H9 (cell line): ENCODE measurements around the gene XPA. TPM values are rescaled to one million over a fixed set of nuclear protein-coding genes. Genes with fewer than 3 reads are reported as not detected.

Experiments used
- DNase-seq: peaks from one replicate; pipeline ENCODE4 v3.0.0-alpha.2; 2017
- H2AFZ ChIP-seq: one replicate; pipeline ENCODE4 v1.6.1; 2013; ENCODE audit warnings: mild to moderate bottlenecking, low read length, control low read depth, moderate library complexity
- H2AK5ac ChIP-seq: 2 replicates; pipeline ENCODE4 v1.6.1; 2013; ENCODE audit warnings: low read length, control low read depth, mixed read lengths; ENCODE audit not compliant: insufficient read length
- H2BK120ac ChIP-seq: one replicate; pipeline ENCODE4 v1.6.1; 2013; ENCODE audit warnings: low read depth, mild to moderate bottlenecking, low read length, control low read depth, inconsistent platforms; ENCODE audit not compliant: poor library complexity, severe bottlenecking
- H2BK12ac ChIP-seq: 2 replicates; pipeline ENCODE4 v1.6.1; 2013; ENCODE audit warnings: low read length, control low read depth, mixed read lengths, low read depth; ENCODE audit not compliant: insufficient read length
- H2BK15ac ChIP-seq: 2 replicates; pipeline ENCODE4 v1.6.1; 2013; ENCODE audit warnings: low read depth, low read length, control low read depth
- H2BK20ac ChIP-seq: one replicate; pipeline ENCODE4 v1.6.1; 2013; ENCODE audit warnings: low read depth, mild to moderate bottlenecking, low read length, control low read depth, inconsistent platforms; ENCODE audit not compliant: poor library complexity, severe bottlenecking
- H2BK5ac ChIP-seq: 2 replicates; pipeline ENCODE4 v1.6.1; 2013; ENCODE audit warnings: low read length, control low read depth, mixed read lengths; ENCODE audit not compliant: insufficient read length
- H3K14ac ChIP-seq: 2 replicates; pipeline ENCODE4 v1.6.1; 2013; ENCODE audit warnings: low read length, control low read depth; ENCODE audit not compliant: insufficient read depth
- H3K18ac ChIP-seq: 2 replicates; pipeline ENCODE4 v1.6.1; 2013; ENCODE audit warnings: low read depth, mild to moderate bottlenecking, mixed read lengths, low read length, control low read depth; ENCODE audit not compliant: insufficient read length
- H3K23ac ChIP-seq: 2 replicates; pipeline ENCODE4 v1.6.1; 2013; ENCODE audit warnings: low read length, control low read depth, mixed read lengths, low read depth; ENCODE audit not compliant: insufficient read length
- H3K23me2 ChIP-seq: 2 replicates; pipeline ENCODE4 v1.6.1; 2013; ENCODE audit warnings: low read depth, mild to moderate bottlenecking, mixed read lengths, low read length, control low read depth; ENCODE audit not compliant: insufficient read length, poor library complexity, severe bottlenecking
- H3K27ac ChIP-seq: 2 replicates; pipeline ENCODE4 v1.5.1; 2013; ENCODE audit warnings: low read length, control low read depth, mixed read lengths, low read depth; ENCODE audit not compliant: insufficient read length
- H3K27me3 ChIP-seq: 2 replicates; pipeline ENCODE4 v1.6.1; 2013; ENCODE audit warnings: low read length, control low read depth, inconsistent platforms; ENCODE audit not compliant: insufficient read depth
- H3K4ac ChIP-seq: 2 replicates; pipeline ENCODE4 v1.6.1; 2013; ENCODE audit warnings: low read depth, mild to moderate bottlenecking, control low read depth, inconsistent platforms, low read length, moderate library complexity
- H3K4me1 ChIP-seq: 2 replicates; pipeline ENCODE4 v1.6.1; 2013; ENCODE audit warnings: low read length, control low read depth, inconsistent platforms; ENCODE audit not compliant: insufficient read depth
- H3K4me2 ChIP-seq: 2 replicates; pipeline ENCODE4 v1.6.1; 2013; ENCODE audit warnings: low read length, control low read depth, mixed read lengths; ENCODE audit not compliant: insufficient read length, insufficient read depth
- H3K56ac ChIP-seq: 2 replicates; pipeline ENCODE4 v1.6.1; 2013; ENCODE audit warnings: low read depth, mild to moderate bottlenecking, mixed read lengths, low read length, control low read depth; ENCODE audit not compliant: insufficient read length
- H3K79me1 ChIP-seq: 2 replicates; pipeline ENCODE4 v1.6.1; 2013; ENCODE audit warnings: low read depth, mild to moderate bottlenecking, moderate library complexity, low read length, control low read depth, inconsistent platforms; ENCODE audit not compliant: insufficient read depth, poor library complexity, severe bottlenecking
- H3K79me2 ChIP-seq: 2 replicates; pipeline ENCODE4 v1.6.1; 2013; ENCODE audit warnings: low read length, control low read depth, inconsistent platforms; ENCODE audit not compliant: insufficient read depth
- H3K9ac ChIP-seq: 2 replicates; pipeline ENCODE4 v1.6.1; 2013; ENCODE audit warnings: low read length, control low read depth, mixed read lengths; ENCODE audit not compliant: insufficient read length; ENCODE audit errors: extremely low read depth
- H3K9me3 ChIP-seq: one replicate; pipeline ENCODE4 v1.6.1; 2013; ENCODE audit warnings: low read depth, low read length, inconsistent platforms; ENCODE audit not compliant: control insufficient read depth
- H3T11ph ChIP-seq: one replicate; pipeline ENCODE4 v1.6.1; 2013; ENCODE audit warnings: mild to moderate bottlenecking, low read length, control low read depth, inconsistent platforms
- H4K20me1 ChIP-seq: one replicate; pipeline ENCODE4 v1.6.1; 2013; ENCODE audit not compliant: control insufficient read depth, insufficient read length, insufficient read depth
- H4K5ac ChIP-seq: 2 replicates; pipeline ENCODE4 v1.6.1; 2013; ENCODE audit warnings: low read depth, mild to moderate bottlenecking, mixed read lengths, low read length, control low read depth; ENCODE audit not compliant: insufficient read length
- H4K8ac ChIP-seq: replicated peaks from 2 replicates; pipeline ENCODE4 v1.6.1; 2013; ENCODE audit warnings: low read length, control low read depth, mixed read lengths, low read depth; ENCODE audit not compliant: insufficient read length
- H4K91ac ChIP-seq: 2 replicates; pipeline ENCODE4 v1.6.1; 2013; ENCODE audit warnings: low read depth, mild to moderate bottlenecking, moderate library complexity, mixed read lengths, low read length, control low read depth; ENCODE audit not compliant: insufficient read length
- H3K27ac Mint-ChIP-seq, 3 experiments: 2 replicates in 2 of 3; 3 replicates in 1 of 3; pipeline ENCODE4 v1.8.0; 2020 to 2021; ENCODE audit warnings: mixed read lengths in 3 of 3, mild to moderate bottlenecking in 1 of 3, moderate library complexity in 1 of 3
- H3K27me3 Mint-ChIP-seq: 2 replicates; pipeline ENCODE4 v1.8.0; 2021; ENCODE audit warnings: low read depth, mild to moderate bottlenecking, moderate library complexity, mixed read lengths
- H3K36me3 Mint-ChIP-seq, 3 experiments: 2 replicates in 2 of 3; 3 replicates in 1 of 3; pipeline ENCODE4 v1.8.0; 2020 to 2021; ENCODE audit warnings: low read depth in 3 of 3, mixed read lengths in 3 of 3; ENCODE audit not compliant: insufficient read depth in 1 of 3
- H3K4me1 Mint-ChIP-seq, 2 experiments: 2 replicates each; pipeline ENCODE4 v1.8.0; 2020; ENCODE audit warnings: mixed read lengths in 2 of 2
- H3K4me3 Mint-ChIP-seq, 2 experiments: 2 replicates in 1 of 2; 3 replicates in 1 of 2; pipeline ENCODE4 v1.8.0; 2020 to 2021; ENCODE audit warnings: mild to moderate bottlenecking in 2 of 2, mixed read lengths in 2 of 2, moderate library complexity in 1 of 2
- H3K9me3 Mint-ChIP-seq, 2 experiments: 2 replicates in 1 of 2; 3 replicates in 1 of 2; pipeline ENCODE4 v1.8.0; 2020; ENCODE audit warnings: mild to moderate bottlenecking in 2 of 2, mixed read lengths in 2 of 2, moderate library complexity in 1 of 2
- WGBS: extraction: QIAGEN DNeasy Blood & Tissue Kit; methylation state at CpG from one replicate; pipeline ENCODE4 v1.1.7; 2013; ENCODE audit warnings: missing lambda C conversion rate, low lambda C conversion rate, mixed read lengths; ENCODE audit not compliant: insufficient read length; ENCODE audit errors: extremely low coverage; 5-methylcytosine and 5-hydroxymethylcytosine counted together
- total RNA-seq: library from RNA; stranded (reverse); gene quantifications from 2 replicates; pipeline ENCODE4 v1.2.1, GENCODE V29; 2021
- TF ChIP-seq, protein P1 (sequence below): fragments of 200-600 bp; sonication (generic); conservative IDR thresholded peaks from 3 replicates; pipeline ENCODE4 v1.8.0; 2021; ENCODE audit warnings: antibody characterized with exemption, mild to moderate bottlenecking

The XPA gene
- total RNA-seq, 1 experiment from 2014 or later: 6.6 TPM

DNA sequence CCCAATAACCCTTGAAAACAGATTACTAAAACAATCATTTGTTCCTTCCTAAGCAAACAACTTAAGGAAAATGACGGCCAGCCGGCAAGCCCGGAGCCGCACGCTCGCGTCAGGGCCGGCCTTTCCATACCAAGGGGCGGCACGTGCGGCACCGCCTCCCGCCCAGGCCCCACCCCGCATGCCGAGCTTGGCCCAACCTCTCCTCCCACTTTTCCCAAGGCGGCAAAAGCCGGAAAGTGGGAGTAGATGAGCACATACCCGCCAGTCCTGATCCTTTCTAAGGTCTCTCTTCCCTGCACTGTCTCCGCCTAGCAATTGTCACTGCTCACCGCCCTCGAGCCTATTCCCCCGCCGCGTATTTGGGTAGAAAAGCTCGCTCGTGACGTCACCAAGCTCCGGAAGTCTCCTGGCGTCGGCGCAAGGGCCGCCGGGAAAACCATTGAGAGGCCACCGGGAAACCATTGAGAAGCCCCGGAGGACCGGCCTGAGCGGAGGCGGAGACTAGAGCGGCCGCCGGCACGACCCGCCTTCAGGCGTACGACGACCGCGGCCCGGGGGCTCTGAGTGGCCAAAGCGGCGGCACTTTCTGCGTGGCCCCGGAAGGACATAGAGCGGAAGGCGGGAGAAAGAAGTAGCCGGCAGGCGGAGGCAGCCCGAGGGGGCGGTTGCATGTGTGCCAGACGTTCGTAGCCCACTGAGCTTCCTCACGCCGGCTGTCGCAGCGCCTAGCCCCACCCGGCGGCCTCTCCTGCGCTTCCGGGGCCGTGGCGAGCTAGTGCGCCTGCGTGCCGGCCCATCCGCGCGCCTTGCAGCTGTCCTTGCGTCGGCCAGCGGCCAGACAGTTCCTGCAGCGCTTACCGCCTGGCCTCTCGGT is 63.9 kb downstream of the XPA start, which contains the start of the genes NCBP1 and TSTD2:
Gene NCBP1 (plus strand): TSS at position 837 of the 874 bp plus-strand sequence. CDS start 61 bp downstream, outside the sequence.
Gene TSTD2 (minus strand): TSS at position 384 of the 874 bp plus-strand sequence. CDS start 5,806 bp downstream, outside the sequence.
- no CpG with 5 or more reads among the region's 83 CpGs for WGBS
- Histone ChIP-seq H3K27ac (peak within 1 kb of the TSS; percentile 96), H3K27me3 (no peaks in the 10 kb centered on the region), H3K18ac (peak within 1 kb of the TSS; percentile 99), H2AFZ (no peak within 1 kb of the TSS), H2BK120ac (peak within 1 kb of the TSS; percentile 82), H2BK20ac (no peak within 1 kb of the TSS), H4K91ac (no peak within 1 kb of the TSS), H4K5ac (peak within 1 kb of the TSS; percentile 80), H3K9me3 (no peaks in the 10 kb centered on the region), H3K23ac (no peak within 1 kb of the TSS), H3K9ac (peak within 1 kb of the TSS; percentile 97), H2BK5ac (peak within 1 kb of the TSS; percentile 68), H3K4ac (peak within 1 kb of the TSS; percentile 21; the same call in 1 of the 2 replicates), H3K79me2 (peaks cover 36% of the 10 kb centered on the region), H3K79me1 (peaks cover 5% of the 10 kb centered on the region), H2AK5ac (no peak within 1 kb of the TSS), H2BK15ac (no peak within 1 kb of the TSS), H4K20me1 (no peaks in the 10 kb centered on the region), H3T11ph (peak within 1 kb of the TSS; percentile 20), H3K14ac (peak within 1 kb of the TSS; percentile 99), H2BK12ac (peak within 1 kb of the TSS; percentile 71), H3K4me1 (0 out of 2 replicates have a peak, but pooled peaks cover 6% of the 10 kb centered on the region), H3K4me2 (peak within 1 kb of the TSS; percentile 86), H3K56ac (peak within 1 kb of the TSS; percentile 16), H3K23me2 (peaks cover 11% of the 10 kb centered on the region), H4K8ac (no peak within 1 kb of the TSS)
- no peaks in the 10 kb centered on the region for H3K9me3 Mint-ChIP-seq
- no peaks in the 10 kb centered on the region for H3K27me3 Mint-ChIP-seq
- DNase-seq: peak; percentile 97
- TF ChIP-seq, protein P1, sequence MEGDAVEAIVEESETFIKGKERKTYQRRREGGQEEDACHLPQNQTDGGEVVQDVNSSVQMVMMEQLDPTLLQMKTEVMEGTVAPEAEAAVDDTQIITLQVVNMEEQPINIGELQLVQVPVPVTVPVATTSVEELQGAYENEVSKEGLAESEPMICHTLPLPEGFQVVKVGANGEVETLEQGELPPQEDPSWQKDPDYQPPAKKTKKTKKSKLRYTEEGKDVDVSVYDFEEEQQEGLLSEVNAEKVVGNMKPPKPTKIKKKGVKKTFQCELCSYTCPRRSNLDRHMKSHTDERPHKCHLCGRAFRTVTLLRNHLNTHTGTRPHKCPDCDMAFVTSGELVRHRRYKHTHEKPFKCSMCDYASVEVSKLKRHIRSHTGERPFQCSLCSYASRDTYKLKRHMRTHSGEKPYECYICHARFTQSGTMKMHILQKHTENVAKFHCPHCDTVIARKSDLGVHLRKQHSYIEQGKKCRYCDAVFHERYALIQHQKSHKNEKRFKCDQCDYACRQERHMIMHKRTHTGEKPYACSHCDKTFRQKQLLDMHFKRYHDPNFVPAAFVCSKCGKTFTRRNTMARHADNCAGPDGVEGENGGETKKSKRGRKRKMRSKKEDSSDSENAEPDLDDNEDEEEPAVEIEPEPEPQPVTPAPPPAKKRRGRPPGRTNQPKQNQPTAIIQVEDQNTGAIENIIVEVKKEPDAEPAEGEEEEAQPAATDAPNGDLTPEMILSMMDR: no peak
- peaks cover 0 to 5% (median 0%) of the 10 kb centered on the region in 3 experiments; a peak in 2 of 7 replicates for H3K36me3 Mint-ChIP-seq
- peaks cover 30 to 45% of the 10 kb centered on the region in 2 experiments for H3K4me1 Mint-ChIP-seq
- peak within 1 kb of the TSS; percentile 100 for H3K27ac Mint-ChIP-seq
- peak within 1 kb of the TSS; percentile 93 to 95 for H3K4me3 Mint-ChIP-seq
